Activated CD4-positive, CD25-positive, alpha-beta regulatory T cell treated with anti-CD3 and anti-CD28 coated beads, Interleukin-2, amount 50 U/mL, for 24 hours (primary cell): ENCODE data around the gene RNASE8.

Experiments used
- ATAC-seq, 2 donors: fragments of 150-1000 bp; cut with Tn5 transposase; one replicate each; pipeline ENCODE4 v1.10.0; 2021; ENCODE audit warnings: mild to moderate bottlenecking in 1 of 2, moderate library complexity in 1 of 2

The RNASE8 gene

DNA sequence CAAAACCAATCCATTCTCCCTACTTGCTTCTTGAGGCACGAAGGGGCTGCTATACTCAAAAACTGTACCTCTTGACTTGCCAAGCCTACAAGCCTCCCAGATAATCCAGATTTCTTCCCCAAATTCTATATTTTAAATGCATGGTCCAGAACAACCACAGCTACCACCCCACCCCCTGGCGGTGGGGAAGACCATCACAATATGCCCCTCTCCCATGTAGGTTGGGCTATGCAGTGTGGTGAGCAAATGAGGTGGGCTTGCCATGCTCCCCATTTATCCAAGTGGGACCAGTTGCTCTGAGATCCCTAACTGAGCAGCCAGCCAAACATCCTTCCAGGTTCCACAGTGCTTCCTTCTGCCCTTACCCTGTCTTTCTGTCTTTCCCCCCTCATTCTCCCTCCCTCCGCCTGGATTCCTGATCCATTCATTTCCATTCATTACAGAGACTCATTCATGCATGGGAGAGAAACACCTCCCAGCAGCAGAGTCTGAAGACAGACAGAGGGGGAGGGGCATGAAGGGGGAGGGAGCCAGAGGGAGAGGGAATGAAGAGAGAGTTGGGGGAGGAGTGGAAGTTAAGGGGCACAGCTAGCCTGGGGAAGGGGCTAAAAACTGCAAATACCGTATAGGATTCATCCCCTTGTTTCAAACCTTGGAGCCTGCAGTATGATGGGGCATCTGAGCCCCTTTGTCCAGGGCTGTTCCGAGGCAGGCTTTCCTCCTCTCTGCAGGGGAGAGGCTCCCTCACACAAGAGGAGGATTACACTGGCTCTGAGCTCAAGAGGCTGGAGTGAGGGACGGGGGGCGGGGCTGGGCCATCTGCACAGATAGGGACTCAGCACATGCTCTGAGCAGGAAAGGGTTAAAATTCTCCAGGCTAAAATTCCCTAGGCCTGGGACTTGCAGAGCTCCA lies 36.4 kb downstream of the RNASE8 start:
- no peak for ATAC-seq

DNA sequence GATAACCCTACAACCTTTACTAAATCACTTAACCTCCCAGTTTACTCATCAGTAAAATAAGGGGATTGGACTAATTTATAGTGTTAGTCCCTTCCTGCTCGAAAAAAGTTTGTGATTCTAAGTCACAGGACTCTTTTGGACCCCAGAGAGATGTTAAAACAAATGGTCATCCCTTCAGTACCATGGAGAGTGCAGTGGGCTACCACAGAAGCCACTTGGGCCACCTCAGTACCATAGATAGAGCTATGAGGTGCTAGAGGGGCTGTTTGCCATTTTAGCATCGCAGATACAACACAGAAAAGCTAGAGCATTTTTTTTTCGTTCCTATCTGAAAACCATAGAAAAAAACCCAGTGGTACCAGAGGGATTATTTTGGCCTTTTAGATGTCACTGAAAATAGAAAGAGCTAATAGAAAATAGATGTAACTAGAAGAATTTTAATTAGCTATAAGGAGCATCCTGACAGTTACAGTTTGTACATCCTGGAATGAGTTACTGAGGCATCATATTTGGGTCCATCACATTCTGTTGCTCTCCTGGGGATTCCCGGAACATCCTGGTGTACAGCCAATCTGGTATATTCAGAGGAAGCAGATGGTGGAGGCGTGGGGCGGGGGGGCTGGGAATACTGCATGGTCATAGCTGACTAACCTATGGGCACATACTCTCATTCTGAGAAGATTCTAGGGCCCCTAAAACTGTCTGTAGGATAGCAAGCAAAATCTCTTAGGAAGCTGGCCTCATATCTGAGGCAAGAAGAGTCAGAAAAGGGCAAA lies 38.0 kb downstream of the RNASE8 start:
- no peak for ATAC-seq

DNA sequence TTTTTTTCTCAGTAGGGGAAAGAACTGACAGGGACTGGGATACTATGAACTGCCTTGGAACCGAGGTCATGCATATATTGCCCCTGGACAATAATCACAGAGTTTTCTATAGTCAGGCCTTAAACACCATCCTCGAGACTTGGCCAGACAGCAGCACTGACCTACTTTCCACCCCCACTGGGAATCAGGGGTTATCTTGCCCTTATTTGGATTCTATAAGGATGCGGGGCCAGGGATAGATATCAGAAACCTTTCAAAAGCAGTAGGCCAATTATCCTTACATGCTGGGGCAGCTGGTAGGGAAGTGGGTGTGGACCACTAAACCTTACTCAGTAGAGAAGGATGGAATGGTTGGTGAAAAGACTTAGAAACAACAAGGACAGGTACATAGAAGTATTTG lies 38.8 kb downstream of the RNASE8 start:
- ATAC-seq, result no peak

DNA sequence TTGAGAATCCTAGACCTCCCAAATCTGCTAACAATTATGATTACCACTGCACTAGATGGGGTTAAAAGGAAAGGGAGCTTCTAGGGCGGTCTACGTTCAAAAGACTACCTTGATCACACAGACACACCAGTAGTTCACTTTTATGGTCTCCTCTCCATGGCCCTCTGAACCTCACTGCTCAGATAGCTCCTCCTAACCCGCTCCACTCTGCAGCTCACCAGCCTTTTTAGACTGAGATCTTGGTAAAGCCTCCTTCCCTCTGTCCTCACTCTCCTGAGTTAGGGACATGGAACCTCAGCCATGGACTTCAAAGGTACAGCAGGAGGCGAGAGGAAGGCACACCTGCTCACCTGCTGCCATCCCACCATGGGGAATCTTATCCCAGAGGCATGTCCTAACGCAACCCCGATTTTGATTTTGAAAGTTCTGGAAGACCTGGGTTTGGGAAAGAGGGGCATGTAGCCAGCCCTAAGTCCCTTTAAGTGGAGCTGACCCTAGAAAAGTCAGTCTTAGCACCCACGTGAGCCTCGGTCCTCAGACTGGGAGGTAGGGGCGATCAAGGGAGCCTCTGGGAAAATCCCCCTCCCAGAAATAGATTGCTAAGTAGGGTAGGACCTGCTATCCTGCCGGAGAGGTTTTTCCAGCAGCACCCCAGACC lies 39.5 kb downstream of the RNASE8 start:
- no peak for ATAC-seq

DNA sequence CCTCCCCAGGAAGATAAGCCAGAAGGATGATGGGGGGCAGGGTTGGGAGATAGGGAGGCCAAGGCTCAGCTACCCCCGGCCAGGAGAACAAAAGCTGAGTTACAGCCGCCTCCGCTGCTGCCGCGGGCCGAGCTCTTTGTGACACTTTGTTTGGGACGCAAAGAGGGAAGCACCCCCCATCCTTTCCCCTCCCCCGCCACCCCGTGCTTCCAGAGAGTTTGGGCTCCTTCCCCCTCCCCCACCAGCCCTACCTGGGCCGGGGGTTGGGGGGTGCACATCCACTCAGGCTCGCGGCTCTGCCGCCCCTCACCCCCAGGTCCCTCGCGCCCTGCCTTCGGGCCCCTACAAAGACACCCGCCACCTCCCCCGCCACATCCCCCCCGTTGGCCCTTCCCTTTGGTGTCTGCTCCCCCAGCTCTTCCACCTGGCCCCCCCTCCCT lies 40.0 kb downstream of the RNASE8 start:
- ATAC-seq, result no peak

DNA sequence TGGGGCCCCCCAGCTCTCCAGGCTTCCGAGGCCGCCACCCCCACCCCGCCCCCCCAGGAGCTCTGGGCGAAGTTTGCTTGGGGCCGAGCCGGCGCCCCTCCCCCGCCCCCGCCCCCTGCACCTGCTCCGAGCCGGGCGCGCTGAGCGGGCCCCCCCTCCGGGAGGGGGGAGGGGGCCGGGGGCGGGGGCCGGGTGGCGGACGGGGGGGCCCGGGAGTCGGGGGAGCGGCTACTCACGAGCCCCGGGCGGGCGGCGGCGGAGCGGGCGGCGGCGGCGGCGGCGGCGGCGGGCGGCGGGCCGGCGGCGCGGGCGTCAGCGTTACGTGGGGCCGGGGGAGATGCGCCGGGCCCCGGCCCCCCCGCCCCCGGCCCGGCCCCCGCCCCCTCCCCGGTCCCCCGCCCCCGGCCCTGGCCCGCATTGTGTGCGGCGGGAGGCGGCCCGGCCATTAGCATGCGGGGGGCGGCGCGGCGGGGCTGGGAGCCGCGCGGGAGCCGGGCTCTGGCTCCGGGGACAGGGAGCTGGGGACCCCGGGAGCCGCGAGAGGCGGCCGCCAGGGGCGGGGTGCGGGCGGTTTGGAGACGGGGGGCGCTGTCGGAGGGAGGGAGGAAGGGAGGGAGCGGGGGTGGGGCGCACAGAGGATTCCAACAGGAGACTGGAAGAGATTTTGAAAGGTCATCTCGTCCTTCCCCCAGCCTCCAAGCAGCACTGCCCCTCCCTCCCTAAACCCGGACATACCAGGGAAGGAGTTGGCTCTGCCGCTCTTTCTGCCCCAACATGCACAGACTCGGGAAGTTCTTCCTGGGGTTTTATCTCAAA lies 40.7 kb downstream of the RNASE8 start, which contains the start of gene ZNF219:
ZNF219 (minus strand) TSS at position 580 of the 816 bp plus-strand sequence. CDS start 5,064 bp downstream, outside the sequence.
- peak; percentile 39 to 48 for ATAC-seq

DNA sequence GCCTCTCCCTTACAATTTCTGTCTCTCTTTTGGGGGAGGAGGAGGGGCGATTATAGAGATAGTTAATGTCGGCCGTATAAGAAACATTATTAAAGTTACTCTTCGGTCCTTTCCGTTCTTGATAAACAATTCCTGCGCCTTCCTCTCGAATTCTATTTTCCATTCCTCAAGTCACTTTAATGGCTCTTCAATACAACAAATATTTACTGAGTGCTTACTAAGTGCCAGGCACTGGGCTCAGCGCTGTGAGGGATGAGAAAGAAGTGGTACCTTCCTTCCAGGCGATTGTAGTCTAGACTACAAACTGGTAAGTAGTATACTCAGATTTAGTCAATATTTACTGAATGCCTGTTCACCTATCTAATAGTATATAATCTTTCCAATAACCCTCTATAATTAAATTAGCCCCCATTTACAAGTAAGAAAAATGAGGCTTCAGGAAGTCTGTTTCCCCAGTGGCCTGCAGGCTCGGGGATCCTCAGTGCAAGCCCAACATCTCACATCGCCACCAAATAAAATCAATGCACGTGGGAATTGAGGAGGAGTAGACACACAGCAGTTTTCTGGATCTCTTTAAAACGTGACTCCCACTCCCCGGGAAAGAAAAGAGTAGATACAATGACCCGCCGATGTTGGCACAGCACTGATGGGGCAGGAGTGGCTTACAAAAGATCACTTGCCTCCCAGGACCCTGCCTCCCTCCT lies 41.4 kb downstream of the RNASE8 start:
- no peak for ATAC-seq

DNA sequence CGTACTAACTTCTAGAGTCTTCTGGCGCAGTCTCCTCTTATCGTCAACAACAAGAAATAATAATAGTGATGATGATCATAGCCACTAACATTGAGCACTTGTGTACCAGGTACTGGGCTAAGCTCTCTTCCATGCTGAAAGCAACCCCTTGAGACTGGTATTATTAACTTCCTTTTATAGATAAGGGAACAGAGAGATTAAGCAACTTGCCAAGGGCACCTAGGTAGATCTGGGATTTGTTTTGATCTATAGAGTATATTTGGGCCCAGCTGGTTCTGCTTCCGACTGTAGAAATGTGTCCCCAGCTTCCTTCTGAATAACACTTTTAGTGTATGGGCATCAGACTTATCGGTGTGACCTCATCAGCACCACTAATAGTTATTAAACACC lies 42.0 kb downstream of the RNASE8 start:
- no peak for ATAC-seq

DNA sequence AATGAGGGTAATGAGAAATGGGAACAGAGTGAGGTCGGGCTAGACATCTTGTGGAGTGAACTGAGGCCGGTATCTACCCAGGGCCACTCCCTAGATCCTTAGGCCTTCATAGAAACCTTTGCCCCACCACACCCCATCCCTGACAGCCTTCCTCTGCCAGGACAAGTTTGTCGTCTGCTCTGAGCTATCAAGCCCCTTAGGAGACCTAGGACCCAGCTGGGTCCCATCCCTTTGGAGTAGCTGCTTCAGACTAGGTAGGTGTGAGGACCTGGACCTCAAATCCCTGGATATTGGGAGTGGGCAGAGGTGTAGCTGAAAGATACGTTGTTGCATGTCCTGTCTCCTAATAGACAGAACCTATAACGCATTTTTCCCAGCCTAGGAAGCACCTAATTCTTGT lies 43.3 kb downstream of the RNASE8 start, which contains the start of gene TMEM253:
TMEM253 (plus strand) TSS at position 136 of the 400 bp plus-strand sequence. CDS start 278 bp downstream, outside the sequence.
- no peak for ATAC-seq

DNA sequence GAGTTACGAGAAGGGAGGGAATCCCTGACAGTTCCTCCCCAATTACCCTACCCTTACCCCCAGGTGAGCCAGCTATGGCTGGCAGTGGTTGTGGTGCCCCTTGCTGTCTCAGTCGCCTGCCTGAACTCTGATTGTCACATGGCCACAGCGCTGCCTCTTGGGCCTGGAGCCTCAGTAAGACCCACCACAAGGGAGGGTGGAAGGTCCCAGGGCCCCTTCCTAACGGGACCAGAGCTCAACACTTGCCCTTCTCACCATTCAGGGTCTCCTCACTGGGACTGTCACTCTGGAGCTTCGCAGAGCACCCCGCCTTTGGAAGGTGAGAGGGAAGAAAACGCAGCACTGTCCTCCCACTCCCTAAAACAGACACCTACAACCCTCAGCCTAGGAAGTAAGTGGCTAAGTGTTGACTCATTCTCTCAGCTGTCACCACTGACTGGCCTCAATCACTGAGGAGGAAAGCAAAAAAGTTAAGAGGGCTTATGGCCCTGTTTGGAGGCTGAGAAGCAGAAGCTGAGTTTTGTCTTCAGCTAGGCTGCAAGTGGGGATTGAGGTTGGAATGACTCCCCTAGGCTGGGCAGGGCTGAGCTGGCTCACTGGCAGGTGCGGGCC lies 44.3 kb downstream of the RNASE8 start:
- ATAC-seq, result no peak

DNA sequence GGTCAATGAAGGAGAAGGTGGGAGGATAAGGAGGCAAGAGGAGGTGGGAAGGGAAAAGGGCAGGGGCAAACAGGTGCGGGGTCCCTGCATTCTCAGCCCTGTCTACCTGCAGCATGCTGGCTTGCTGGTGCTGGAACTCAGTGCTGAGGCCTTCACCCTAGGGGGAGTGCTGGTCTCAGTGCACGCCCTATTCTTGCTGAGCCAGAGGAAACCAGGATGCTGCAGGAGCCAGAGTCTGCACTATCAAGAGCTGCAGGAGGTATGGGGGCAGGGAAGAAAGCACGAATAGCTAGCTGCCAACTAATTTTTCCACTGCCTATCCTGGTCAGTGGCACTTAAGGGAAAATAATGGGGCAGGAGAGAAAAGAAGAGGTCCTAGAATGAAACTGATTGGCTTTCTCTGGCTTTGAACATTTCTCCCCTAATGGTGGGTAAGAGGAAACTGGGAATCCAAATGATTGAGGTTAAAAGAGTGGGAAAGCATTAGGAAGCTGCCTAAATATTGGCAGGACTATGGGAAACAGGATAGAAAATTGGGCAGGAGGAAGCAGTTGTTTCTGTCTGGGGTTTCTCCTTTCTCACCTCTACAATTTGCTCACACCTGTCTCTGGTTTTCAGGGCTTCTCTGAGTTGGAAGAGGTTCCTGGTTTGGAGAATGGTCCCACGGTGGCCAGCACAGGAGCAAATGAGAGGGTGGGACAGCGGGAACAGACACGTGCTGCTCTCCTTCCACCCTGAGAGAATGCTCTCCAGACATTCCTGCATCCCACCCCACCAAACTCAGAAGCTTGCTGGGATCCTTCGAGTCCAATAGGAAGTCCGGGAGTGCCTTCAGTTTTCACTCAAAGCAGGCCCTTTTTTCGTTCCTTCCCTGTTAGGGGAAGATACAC lies 45.1 kb downstream of the RNASE8 start:
- no peak for ATAC-seq

DNA sequence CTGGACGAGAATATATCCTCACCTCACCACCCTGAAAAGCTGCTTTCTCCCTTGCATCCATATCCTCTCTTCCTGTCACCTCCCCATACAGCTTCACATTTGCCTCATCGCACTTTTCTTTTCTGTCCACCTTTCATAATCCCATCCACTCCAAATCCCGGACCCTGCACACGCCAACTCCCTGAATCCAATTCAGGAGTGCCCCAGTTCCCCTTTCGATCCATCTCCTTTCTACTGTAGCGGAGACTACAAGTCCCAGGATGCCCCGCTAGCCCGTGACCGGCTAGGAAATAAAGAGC lies 45.7 kb downstream of the RNASE8 start:
- ATAC-seq, result no peak

DNA sequence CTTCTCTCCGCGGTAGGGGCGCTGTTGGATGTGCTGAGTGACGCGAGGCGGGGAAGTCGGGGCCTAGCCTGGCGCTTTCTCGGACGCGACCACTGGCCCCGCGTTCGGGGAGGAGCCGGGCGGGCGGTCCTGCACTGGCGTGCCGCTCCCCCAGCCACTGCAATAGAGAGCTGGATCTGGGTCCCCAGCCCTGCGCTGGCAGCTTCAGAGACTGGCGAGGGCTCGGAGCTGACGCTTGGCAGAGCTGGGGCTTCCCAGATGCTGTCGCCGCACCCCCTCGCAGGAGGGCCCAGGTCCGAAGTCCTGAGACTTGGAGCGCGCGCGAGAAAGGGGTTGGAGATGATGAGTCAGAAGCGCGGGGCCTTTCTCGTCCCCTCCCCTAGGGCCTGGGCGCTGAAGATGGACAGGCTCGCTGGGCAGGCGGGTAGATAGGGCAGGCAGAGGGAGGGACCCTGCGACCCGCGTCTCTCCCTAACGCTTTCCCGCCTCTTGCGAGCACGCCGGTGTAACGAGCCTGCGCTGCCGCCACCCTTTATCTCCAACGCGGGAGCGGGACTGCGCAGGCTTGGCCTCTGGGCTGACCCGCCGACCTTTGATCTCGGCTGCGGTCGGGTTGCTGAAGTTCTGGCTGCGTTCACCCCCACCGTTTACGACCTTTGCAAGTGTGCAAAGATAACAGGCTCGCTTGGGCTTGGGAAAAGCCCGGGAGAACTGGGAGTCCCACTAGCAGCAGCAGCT lies 46.3 kb downstream of the RNASE8 start:
- ATAC-seq, result peak; percentile 89 to 92

DNA sequence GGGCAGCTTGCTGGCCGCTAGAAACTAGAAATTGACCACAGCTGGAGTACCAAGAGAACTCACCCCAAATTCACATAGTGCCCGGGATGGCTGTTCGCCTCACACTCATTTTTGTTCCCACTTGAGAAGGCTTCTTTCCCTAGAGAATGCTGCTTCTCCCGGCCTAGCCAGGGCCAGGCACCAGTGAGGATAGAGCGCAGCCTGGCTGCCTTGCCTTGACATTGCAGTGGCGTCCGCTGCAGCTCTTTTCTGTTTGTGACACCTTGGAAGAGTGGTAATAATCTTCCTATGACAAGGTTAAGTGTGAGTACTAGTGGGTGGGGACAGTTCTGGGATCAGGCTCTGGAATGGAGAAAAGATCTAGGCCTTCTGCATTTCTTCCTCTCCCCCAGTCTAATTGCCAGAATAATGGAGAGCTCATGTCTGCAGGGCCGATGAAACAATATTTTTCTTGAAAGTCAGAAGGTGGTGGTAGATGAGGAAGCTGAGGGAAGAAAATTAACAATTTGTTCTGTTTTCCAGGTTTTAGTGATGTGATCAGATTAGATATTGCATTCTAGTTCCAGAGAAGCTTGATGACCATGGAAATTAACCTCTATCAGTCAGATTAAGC lies 46.9 kb downstream of the RNASE8 start:
- ATAC-seq, result peak; percentile 46

DNA sequence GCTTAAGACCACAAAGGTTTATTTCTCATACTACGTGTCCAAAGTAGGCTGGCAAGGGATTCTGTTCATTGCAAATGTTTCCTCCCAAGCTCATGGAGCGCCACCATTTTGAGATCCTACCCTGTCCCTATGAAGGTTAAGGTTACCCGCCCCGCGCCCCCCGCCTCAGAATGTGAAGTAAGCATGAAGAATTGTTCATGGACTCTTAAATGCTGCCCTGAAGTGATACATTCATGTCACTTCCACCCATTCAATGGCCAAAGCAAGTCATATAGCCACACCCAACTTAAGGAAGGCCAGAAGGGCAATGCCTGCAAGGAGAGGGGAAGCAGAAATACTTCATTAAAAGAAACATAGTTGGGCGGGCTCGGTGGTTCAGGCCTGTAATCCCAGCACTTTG lies 47.5 kb downstream of the RNASE8 start:
- ATAC-seq, result no peak

DNA sequence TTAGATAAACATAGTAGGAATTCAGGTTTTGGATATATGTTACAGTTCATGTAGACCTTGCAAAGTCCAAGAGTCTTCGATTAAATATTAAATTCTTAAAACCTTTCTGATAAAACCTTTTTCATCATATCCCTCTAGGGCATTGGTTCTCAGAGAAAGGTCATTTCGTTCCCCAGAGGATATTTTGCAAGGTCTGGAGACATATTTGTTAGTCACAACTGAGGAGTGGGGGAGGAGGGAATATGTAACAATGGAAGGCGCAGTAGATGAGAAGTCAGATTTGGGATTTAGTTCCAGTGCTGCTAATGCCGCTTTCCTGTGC lies 48.5 kb downstream of the RNASE8 start:
- no peak for ATAC-seq

DNA sequence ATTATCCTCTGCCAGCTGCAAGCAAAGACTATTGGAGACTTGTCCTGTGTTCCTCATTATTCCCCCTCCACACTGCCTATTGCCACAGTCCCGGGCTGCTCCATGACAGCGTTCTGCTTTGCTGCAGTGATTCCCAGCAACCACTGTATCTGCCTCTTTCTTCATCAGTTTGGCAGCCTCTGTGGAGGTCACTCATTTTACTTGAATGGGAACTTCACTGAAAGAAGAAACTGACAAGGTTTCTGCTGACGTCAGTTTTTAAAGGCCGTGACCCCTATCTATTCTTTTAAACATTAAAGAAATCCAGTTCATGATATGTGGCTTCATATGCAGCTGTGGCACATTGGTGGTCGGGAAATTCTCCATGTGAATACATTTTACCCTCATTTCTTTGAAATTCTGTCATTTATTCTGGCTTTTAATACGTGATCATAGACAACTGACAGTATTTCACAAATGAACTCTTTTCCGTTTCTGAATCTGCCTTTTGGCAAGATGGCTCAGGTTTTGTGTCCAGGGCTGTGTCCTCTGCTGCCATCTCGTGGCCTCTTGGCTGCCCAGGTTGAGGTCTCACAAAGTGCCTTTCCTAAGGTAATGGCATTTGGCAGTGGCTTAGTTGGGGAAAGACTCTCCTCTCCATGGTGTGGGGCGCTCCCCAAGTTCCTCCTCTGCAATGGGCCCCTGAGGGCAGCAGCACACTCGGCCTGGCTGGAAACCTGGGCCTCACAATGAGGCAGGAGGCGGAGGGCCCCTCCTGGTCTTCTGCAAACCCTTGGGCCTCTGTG lies 49.1 kb downstream of the RNASE8 start:
- ATAC-seq, result no peak

DNA sequence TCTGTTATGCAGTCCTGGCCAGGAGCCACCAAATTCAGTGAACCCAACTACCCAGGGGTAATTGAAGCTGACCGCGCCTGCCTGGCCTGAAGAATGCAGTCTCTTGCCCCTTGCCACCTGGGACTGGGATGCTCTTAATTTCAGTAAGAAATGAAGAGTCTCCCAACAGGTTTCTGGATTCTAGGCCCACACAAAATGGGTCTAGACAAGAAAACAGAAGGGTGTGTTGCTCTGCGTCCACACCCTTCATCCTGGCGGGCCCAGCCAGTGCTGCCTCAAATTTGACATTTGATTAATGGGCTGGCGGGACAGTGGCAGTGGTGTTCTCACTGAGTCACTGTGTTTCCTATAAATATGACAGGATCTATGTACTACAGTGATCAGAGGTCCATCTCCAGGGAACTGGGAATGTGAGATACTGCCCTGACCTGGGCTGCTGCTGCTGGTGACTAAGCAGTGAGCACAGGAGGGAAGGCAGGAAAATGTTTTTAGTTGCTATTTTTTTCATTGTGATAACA lies 49.7 kb downstream of the RNASE8 start:
- no peak for ATAC-seq
